K562 (cell line): ENCODE measurements around the gene PGF. TPM values are rescaled to one million over a fixed set of nuclear protein-coding genes. Genes with fewer than 3 reads are reported as not detected.

ENCODE experiments used
- BDP1 ChIP-seq: IDR thresholded peaks from 3 replicates; pipeline ENCODE4 v1.6.1; 2011; ENCODE audit not compliant: insufficient read length, insufficient read depth
- CREB5 ChIP-seq: fragments of 250-450 bp; sonication (Bioruptor Pico); IDR thresholded peaks from 2 replicates; pipeline ENCODE4 v1.5.0; 2020; ENCODE audit warnings: mild to moderate bottlenecking
- FOXP1 ChIP-seq: sonication (generic); formaldehyde crosslinking; IDR thresholded peaks from 2 replicates; pipeline ENCODE4 v1.8.0; 2022; ENCODE audit warnings: mild to moderate bottlenecking, missing genetic modification reagents
- GATAD2A ChIP-seq: fragments of 450-650 bp; IDR thresholded peaks from 2 replicates; pipeline ENCODE4 v1.6.1; 2017
- HDAC2 ChIP-seq: fragments of 450-650 bp; IDR thresholded peaks from 2 replicates; pipeline ENCODE4 v1.6.1; 2016; ENCODE audit warnings: mild to moderate bottlenecking
- HMGN3 ChIP-seq: IDR thresholded peaks from 2 replicates; pipeline ENCODE4 v1.6.1; 2011; ENCODE audit warnings: borderline replicate concordance, low read depth, mild to moderate bottlenecking, mixed read lengths, low read length; ENCODE audit not compliant: insufficient read length; ENCODE audit errors: extremely low read depth
- MEF2A ChIP-seq: IDR thresholded peaks from 2 replicates; pipeline ENCODE4 v1.6.1; 2011; ENCODE audit warnings: low read depth, mild to moderate bottlenecking, low read length, moderate library complexity; ENCODE audit not compliant: control insufficient read depth
- MEF2D ChIP-seq: conservative IDR thresholded peaks from 2 replicates; pipeline ENCODE4 v1.6.1; 2016; ENCODE audit warnings: low read depth, missing genetic modification characterization, missing compliant biosample characterization
- NRF1 ChIP-seq, 2 experiments: fragments of 450-650 bp; IDR thresholded peaks in 1 of 2; conservative IDR thresholded peaks in 1 of 2; 2 replicates each; pipeline ENCODE4 v1.6.1; 2014; ENCODE audit warnings: mild to moderate bottlenecking in 2 of 2
- SMARCA4 ChIP-seq: fragments of 450-650 bp; IDR thresholded peaks from 2 replicates; pipeline ENCODE4 v1.6.1; 2016
- SMARCA5 ChIP-seq: fragments of 450-650 bp; IDR thresholded peaks from 2 replicates; pipeline ENCODE4 v1.6.1; 2016
- STAT6 ChIP-seq: sonication (generic); formaldehyde crosslinking; IDR thresholded peaks from 2 replicates; pipeline ENCODE4 v1.8.1; 2023; ENCODE audit warnings: mild to moderate bottlenecking, missing genetic modification reagents
- TSC22D4 ChIP-seq: fragments of 450-650 bp; IDR thresholded peaks from 2 replicates; pipeline ENCODE4 v1.6.1; 2016; ENCODE audit warnings: missing genetic modification characterization, missing biosample characterization, control low read depth
- ZBTB1 ChIP-seq: sonication (generic); formaldehyde crosslinking; IDR thresholded peaks from 2 replicates; pipeline ENCODE4 v1.8.1; 2023; ENCODE audit warnings: missing genetic modification reagents, low read depth, mild to moderate bottlenecking, borderline replicate concordance
- ZNF444 ChIP-seq: fragments of 250-450 bp; sonication (Bioruptor Pico); IDR thresholded peaks from 2 replicates; pipeline ENCODE4 v1.4.0; 2020; ENCODE audit warnings: mild to moderate bottlenecking, moderate library complexity
- ZNF445 ChIP-seq: fragments of 250-450 bp; sonication (Bioruptor Pico); IDR thresholded peaks from 2 replicates; pipeline ENCODE4 v1.4.0; 2020; ENCODE audit warnings: low read depth, mild to moderate bottlenecking, moderate library complexity
- ZNF717 ChIP-seq: fragments of 250-450 bp; sonication (Bioruptor Pico); IDR thresholded peaks from 2 replicates; pipeline ENCODE4 v1.5.0; 2021
- polyA plus RNA-seq, 8 experiments: library from polyadenylated mRNA; depleted of rRNA in 4 of 8; stranded (reverse) in 5 of 8; unstranded in 3 of 8; fragments of >200 nt; fragmentation: Nextera tagmentation in 2 of 8; fragmentation: Illumina TruSeq in 1 of 8; extraction: Ambion mirVana in 2 of 8; extraction: Trizol in 1 of 8; gene quantifications; 2 replicates each; pipeline versions ENCODE4 v1.2.1 to v1.2.3, GENCODE V29; 2011 to 2014; ENCODE audit warnings: inconsistent platforms in 1 of 8, missing spikeins in 1 of 8
- total RNA-seq, 7 experiments: library from RNA; depleted of rRNA in 6 of 7; stranded (reverse); fragments of >200 nt in 6 of 7; fragmentation: Illumina TruSeq in 2 of 7; extraction: Trizol in 2 of 7; gene quantifications; 2 replicates each; pipeline versions ENCODE4 v1.2.1 to v1.2.3, GENCODE V29; 2011 to 2021; ENCODE audit warnings: low replicate concordance in 1 of 7
- TF ChIP-seq, protein P1 (sequence below), 2 experiments: IDR thresholded peaks; 2 replicates each; pipeline ENCODE4 v1.6.1; 2011; ENCODE audit warnings: borderline replicate concordance in 1 of 2, control low read depth in 1 of 2, low read depth in 1 of 2, low read length in 1 of 2, mild to moderate bottlenecking in 1 of 2, mixed read lengths in 1 of 2, moderate library complexity in 1 of 2; ENCODE audit not compliant: insufficient read depth in 1 of 2, insufficient read length in 1 of 2, poor library complexity in 1 of 2, severe bottlenecking in 1 of 2; ENCODE audit errors: extremely low read depth in 1 of 2
- TF ChIP-seq, protein P2 (sequence below): sonication (generic); formaldehyde crosslinking; IDR thresholded peaks from 2 replicates; pipeline ENCODE4 v1.8.0; 2022; ENCODE audit warnings: mild to moderate bottlenecking, missing genetic modification reagents
- TF ChIP-seq, protein P3 (sequence below): sonication (generic); formaldehyde crosslinking; IDR thresholded peaks from 2 replicates; pipeline ENCODE4 v1.8.1; 2022; ENCODE audit warnings: missing genetic modification reagents

The PGF gene
- total and polyA plus RNA-seq, 9 of the 15 experiments (the other 6 are each of a cell fraction or from before 2014, with no cell fraction given) = 0.04 to 0.44 (median 0.18) TPM

GRCh38 chr14:75002392-75003249, 47.2 kb upstream of the PGF start, which contains the start of gene EIF2B2 (continued):
- 0 out of 2 replicates have a peak, but pooled peaks have one; percentile 24 for TF ChIP-seq FOXP1
- no peak for TF ChIP-seq STAT6
- TF ChIP-seq, protein P1, sequence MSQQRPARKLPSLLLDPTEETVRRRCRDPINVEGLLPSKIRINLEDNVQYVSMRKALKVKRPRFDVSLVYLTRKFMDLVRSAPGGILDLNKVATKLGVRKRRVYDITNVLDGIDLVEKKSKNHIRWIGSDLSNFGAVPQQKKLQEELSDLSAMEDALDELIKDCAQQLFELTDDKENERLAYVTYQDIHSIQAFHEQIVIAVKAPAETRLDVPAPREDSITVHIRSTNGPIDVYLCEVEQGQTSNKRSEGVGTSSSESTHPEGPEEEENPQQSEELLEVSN (IDR thresholded peaks at IDR 0.05; ENCODE audit: borderline replicate concordance in 1 of 2, extremely low read depth in 1 of 2, insufficient read depth in 1 of 2, insufficient read length in 1 of 2, low read depth in 1 of 2, low read length in 1 of 2, poor library complexity in 1 of 2, severe bottlenecking in 1 of 2) = peak in 1 of 2 experiments; percentile 39
- no peak for TF ChIP-seq ZNF445
- TF ChIP-seq SMARCA4 = no peak
- TF ChIP-seq MEF2D (tag) = no peak
- TF ChIP-seq HDAC2 = 0 out of 2 replicates have a peak, but pooled peaks have one; percentile 27
- no peak for TF ChIP-seq SMARCA5
- TF ChIP-seq, protein P2, sequence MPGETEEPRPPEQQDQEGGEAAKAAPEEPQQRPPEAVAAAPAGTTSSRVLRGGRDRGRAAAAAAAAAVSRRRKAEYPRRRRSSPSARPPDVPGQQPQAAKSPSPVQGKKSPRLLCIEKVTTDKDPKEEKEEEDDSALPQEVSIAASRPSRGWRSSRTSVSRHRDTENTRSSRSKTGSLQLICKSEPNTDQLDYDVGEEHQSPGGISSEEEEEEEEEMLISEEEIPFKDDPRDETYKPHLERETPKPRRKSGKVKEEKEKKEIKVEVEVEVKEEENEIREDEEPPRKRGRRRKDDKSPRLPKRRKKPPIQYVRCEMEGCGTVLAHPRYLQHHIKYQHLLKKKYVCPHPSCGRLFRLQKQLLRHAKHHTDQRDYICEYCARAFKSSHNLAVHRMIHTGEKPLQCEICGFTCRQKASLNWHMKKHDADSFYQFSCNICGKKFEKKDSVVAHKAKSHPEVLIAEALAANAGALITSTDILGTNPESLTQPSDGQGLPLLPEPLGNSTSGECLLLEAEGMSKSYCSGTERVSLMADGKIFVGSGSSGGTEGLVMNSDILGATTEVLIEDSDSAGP (CRISPR knock-in tag) = no peak
- TF ChIP-seq ZNF717 (CRISPR knock-in tag) = no peak
- TF ChIP-seq ZBTB1 (CRISPR knock-in tag) = no peak
- TF ChIP-seq HMGN3 = no peak
- TF ChIP-seq TSC22D4 (tag) = no peak
- TF ChIP-seq, protein P3, sequence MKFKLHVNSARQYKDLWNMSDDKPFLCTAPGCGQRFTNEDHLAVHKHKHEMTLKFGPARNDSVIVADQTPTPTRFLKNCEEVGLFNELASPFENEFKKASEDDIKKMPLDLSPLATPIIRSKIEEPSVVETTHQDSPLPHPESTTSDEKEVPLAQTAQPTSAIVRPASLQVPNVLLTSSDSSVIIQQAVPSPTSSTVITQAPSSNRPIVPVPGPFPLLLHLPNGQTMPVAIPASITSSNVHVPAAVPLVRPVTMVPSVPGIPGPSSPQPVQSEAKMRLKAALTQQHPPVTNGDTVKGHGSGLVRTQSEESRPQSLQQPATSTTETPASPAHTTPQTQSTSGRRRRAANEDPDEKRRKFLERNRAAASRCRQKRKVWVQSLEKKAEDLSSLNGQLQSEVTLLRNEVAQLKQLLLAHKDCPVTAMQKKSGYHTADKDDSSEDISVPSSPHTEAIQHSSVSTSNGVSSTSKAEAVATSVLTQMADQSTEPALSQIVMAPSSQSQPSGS (CRISPR knock-in tag) = no peak
- TF ChIP-seq MEF2A = no peak
- no peak for TF ChIP-seq CREB5
- no peak for TF ChIP-seq GATAD2A
- peak; percentile 63 to 74 for TF ChIP-seq NRF1 (conservative IDR thresholded peaks at IDR 0.05 in 1 of 2, IDR thresholded peaks at IDR 0.05 in 1 of 2)
- no peak for TF ChIP-seq ZNF444 (CRISPR knock-in tag)
- no peak for TF ChIP-seq BDP1
